D721Med (cell line): ENCODE results near the gene PDE6C.

Experiments used
- DNase-seq: peaks from one replicate; pipeline ENCODE4 v3.0.0; 2011; ENCODE audit warnings: low spot score; ENCODE audit not compliant: insufficient read length
- FAIRE-seq: peaks from 2 replicates; lab custom pipeline; 2011; peaks lifted over from hg19 to GRCh38; lab: Jason Lieb, UNC
- TF ChIP-seq, protein P1 (sequence below): IDR thresholded peaks from 2 replicates; pipeline ENCODE4 v1.5.1; 2012; ENCODE audit warnings: mild to moderate bottlenecking, control low read depth; ENCODE audit not compliant: insufficient read depth; ENCODE audit errors: missing control alignments

PDE6C gene

GRCh38 chr10:93612311-93612710 lies at the start of gene PDE6C:
Gene PDE6C, plus strand, starts transcription at chr10:93612537. Its CDS starts 189 bp downstream, at chr10:93612726.
- FAIRE-seq (peak; percentile 85), DNase-seq (peak; percentile 34)
- TF ChIP-seq, protein P1, sequence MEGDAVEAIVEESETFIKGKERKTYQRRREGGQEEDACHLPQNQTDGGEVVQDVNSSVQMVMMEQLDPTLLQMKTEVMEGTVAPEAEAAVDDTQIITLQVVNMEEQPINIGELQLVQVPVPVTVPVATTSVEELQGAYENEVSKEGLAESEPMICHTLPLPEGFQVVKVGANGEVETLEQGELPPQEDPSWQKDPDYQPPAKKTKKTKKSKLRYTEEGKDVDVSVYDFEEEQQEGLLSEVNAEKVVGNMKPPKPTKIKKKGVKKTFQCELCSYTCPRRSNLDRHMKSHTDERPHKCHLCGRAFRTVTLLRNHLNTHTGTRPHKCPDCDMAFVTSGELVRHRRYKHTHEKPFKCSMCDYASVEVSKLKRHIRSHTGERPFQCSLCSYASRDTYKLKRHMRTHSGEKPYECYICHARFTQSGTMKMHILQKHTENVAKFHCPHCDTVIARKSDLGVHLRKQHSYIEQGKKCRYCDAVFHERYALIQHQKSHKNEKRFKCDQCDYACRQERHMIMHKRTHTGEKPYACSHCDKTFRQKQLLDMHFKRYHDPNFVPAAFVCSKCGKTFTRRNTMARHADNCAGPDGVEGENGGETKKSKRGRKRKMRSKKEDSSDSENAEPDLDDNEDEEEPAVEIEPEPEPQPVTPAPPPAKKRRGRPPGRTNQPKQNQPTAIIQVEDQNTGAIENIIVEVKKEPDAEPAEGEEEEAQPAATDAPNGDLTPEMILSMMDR = no peak

DNA sequence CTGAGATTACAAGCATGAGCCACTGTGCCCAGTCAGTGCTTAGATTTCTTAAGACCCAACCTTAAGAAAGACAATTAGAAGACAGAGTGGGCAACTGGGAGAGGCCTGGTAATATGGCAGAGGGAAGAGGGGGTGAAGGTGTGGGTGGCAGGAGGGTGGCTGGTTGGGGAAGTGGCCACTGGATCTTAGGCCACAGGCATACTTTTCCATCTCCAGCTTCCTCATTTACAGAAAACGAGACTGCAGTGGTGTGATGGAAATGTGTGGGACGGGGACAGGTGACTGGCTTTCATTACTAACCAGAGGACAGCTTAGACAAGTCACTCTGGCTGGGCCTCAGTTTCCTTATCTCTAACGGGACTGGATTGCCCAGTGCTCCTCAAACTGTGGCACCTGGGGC lies 46.9 kb upstream of the PDE6C start:
- FAIRE-seq (no peak), DNase-seq (no peak)
- TF ChIP-seq, protein P1 = no peak

DNA sequence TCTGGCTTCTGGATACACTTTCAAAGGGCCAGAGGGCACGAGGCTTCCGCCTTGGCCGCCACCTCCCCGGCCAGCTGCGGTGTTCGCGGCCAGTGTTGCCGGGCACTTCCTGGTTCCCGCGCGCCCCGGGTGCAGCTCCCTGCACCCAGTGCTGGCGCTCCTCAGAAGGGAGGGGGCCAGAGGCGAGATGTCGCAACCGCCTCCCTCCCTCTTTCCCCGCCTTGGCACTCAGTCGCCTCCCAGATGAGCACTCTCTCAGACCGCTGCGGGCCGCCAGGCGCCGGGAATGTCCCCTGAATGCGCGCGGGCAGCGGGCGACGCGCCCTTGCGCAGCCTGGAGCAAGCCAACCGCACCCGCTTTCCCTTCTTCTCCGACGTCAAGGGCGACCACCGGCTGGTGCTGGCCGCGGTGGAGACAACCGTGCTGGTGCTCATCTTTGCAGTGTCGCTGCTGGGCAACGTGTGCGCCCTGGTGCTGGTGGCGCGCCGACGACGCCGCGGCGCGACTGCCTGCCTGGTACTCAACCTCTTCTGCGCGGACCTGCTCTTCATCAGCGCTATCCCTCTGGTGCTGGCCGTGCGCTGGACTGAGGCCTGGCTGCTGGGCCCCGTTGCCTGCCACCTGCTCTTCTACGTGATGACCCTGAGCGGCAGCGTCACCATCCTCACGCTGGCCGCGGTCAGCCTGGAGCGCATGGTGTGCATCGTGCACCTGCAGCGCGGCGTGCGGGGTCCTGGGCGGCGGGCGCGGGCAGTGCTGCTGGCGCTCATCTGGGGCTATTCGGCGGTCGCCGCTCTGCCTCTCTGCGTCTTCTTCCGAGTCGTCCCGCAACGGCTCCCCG lies 45.7 kb upstream of the PDE6C start, which contains the start of gene FFAR4:
Gene FFAR4 (plus strand): TSS at position 231 of the 842 bp plus-strand sequence. CDS start 56 bp downstream, at position 287.
- DNase-seq (no peak), FAIRE-seq (no peak)
- TF ChIP-seq, protein P1 = no peak

- TF ChIP-seq, protein P1 = no peak
- FAIRE-seq (no peak), DNase-seq (no peak)
Measured at GRCh38 chr10:93567277-93568104, 44.8 kb upstream of the PDE6C start.

DNA sequence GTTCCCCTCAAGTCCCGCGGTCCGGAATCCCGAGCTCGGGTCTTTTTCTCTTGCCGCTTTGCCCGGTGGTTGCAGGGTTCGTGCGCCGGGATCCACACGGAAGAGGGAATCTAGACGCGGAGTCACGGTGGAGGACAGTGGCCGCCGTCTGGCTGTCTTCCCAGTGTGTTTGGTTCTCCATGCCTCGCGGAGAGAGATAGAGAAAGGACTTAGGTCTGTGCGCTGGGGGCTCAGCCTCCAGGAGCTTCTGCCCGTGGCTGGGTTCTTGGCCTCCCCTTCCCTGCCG lies 44.3 kb upstream of the PDE6C start:
- TF ChIP-seq, protein P1 = no peak
- no peak for FAIRE-seq
- no peak for DNase-seq

- DNase-seq (no peak), FAIRE-seq (no peak)
- TF ChIP-seq, protein P1 = no peak
Measured at GRCh38 chr10:93570383-93570782, 42.0 kb upstream of the PDE6C start.
